H9 (cell line): ENCODE measurements around the gene ADGRL2. TPM values are rescaled to one million over a fixed set of nuclear protein-coding genes. Genes with fewer than 3 reads are reported as not detected.

ENCODE experiments used
- DNase-seq: peaks from one replicate; pipeline ENCODE4 v3.0.0-alpha.2; 2017
- H2AFZ ChIP-seq: one replicate; pipeline ENCODE4 v1.6.1; 2013; ENCODE audit warnings: mild to moderate bottlenecking, low read length, control low read depth, moderate library complexity
- H2AK5ac ChIP-seq: 2 replicates; pipeline ENCODE4 v1.6.1; 2013; ENCODE audit warnings: low read length, control low read depth, mixed read lengths; ENCODE audit not compliant: insufficient read length
- H2BK120ac ChIP-seq: one replicate; pipeline ENCODE4 v1.6.1; 2013; ENCODE audit warnings: low read depth, mild to moderate bottlenecking, low read length, control low read depth, inconsistent platforms; ENCODE audit not compliant: poor library complexity, severe bottlenecking
- H2BK12ac ChIP-seq: 2 replicates; pipeline ENCODE4 v1.6.1; 2013; ENCODE audit warnings: low read length, control low read depth, mixed read lengths, low read depth; ENCODE audit not compliant: insufficient read length
- H2BK15ac ChIP-seq: 2 replicates; pipeline ENCODE4 v1.6.1; 2013; ENCODE audit warnings: low read depth, low read length, control low read depth
- H2BK20ac ChIP-seq: one replicate; pipeline ENCODE4 v1.6.1; 2013; ENCODE audit warnings: low read depth, mild to moderate bottlenecking, low read length, control low read depth, inconsistent platforms; ENCODE audit not compliant: poor library complexity, severe bottlenecking
- H2BK5ac ChIP-seq: 2 replicates; pipeline ENCODE4 v1.6.1; 2013; ENCODE audit warnings: low read length, control low read depth, mixed read lengths; ENCODE audit not compliant: insufficient read length
- H3K14ac ChIP-seq: 2 replicates; pipeline ENCODE4 v1.6.1; 2013; ENCODE audit warnings: low read length, control low read depth; ENCODE audit not compliant: insufficient read depth
- H3K18ac ChIP-seq: 2 replicates; pipeline ENCODE4 v1.6.1; 2013; ENCODE audit warnings: low read depth, mild to moderate bottlenecking, mixed read lengths, low read length, control low read depth; ENCODE audit not compliant: insufficient read length
- H3K23ac ChIP-seq: 2 replicates; pipeline ENCODE4 v1.6.1; 2013; ENCODE audit warnings: low read length, control low read depth, mixed read lengths, low read depth; ENCODE audit not compliant: insufficient read length
- H3K23me2 ChIP-seq: 2 replicates; pipeline ENCODE4 v1.6.1; 2013; ENCODE audit warnings: low read depth, mild to moderate bottlenecking, mixed read lengths, low read length, control low read depth; ENCODE audit not compliant: insufficient read length, poor library complexity, severe bottlenecking
- H3K27ac ChIP-seq: 2 replicates; pipeline ENCODE4 v1.5.1; 2013; ENCODE audit warnings: low read length, control low read depth, mixed read lengths, low read depth; ENCODE audit not compliant: insufficient read length
- H3K27me3 ChIP-seq: 2 replicates; pipeline ENCODE4 v1.6.1; 2013; ENCODE audit warnings: low read length, control low read depth, inconsistent platforms; ENCODE audit not compliant: insufficient read depth
- H3K4ac ChIP-seq: 2 replicates; pipeline ENCODE4 v1.6.1; 2013; ENCODE audit warnings: low read depth, mild to moderate bottlenecking, control low read depth, inconsistent platforms, low read length, moderate library complexity
- H3K4me1 ChIP-seq: 2 replicates; pipeline ENCODE4 v1.6.1; 2013; ENCODE audit warnings: low read length, control low read depth, inconsistent platforms; ENCODE audit not compliant: insufficient read depth
- H3K4me2 ChIP-seq: 2 replicates; pipeline ENCODE4 v1.6.1; 2013; ENCODE audit warnings: low read length, control low read depth, mixed read lengths; ENCODE audit not compliant: insufficient read length, insufficient read depth
- H3K56ac ChIP-seq: 2 replicates; pipeline ENCODE4 v1.6.1; 2013; ENCODE audit warnings: low read depth, mild to moderate bottlenecking, mixed read lengths, low read length, control low read depth; ENCODE audit not compliant: insufficient read length
- H3K79me1 ChIP-seq: 2 replicates; pipeline ENCODE4 v1.6.1; 2013; ENCODE audit warnings: low read depth, mild to moderate bottlenecking, moderate library complexity, low read length, control low read depth, inconsistent platforms; ENCODE audit not compliant: insufficient read depth, poor library complexity, severe bottlenecking
- H3K79me2 ChIP-seq: 2 replicates; pipeline ENCODE4 v1.6.1; 2013; ENCODE audit warnings: low read length, control low read depth, inconsistent platforms; ENCODE audit not compliant: insufficient read depth
- H3K9ac ChIP-seq: 2 replicates; pipeline ENCODE4 v1.6.1; 2013; ENCODE audit warnings: low read length, control low read depth, mixed read lengths; ENCODE audit not compliant: insufficient read length; ENCODE audit errors: extremely low read depth
- H3K9me3 ChIP-seq: one replicate; pipeline ENCODE4 v1.6.1; 2013; ENCODE audit warnings: low read depth, low read length, inconsistent platforms; ENCODE audit not compliant: control insufficient read depth
- H3T11ph ChIP-seq: one replicate; pipeline ENCODE4 v1.6.1; 2013; ENCODE audit warnings: mild to moderate bottlenecking, low read length, control low read depth, inconsistent platforms
- H4K20me1 ChIP-seq: one replicate; pipeline ENCODE4 v1.6.1; 2013; ENCODE audit not compliant: control insufficient read depth, insufficient read length, insufficient read depth
- H4K5ac ChIP-seq: 2 replicates; pipeline ENCODE4 v1.6.1; 2013; ENCODE audit warnings: low read depth, mild to moderate bottlenecking, mixed read lengths, low read length, control low read depth; ENCODE audit not compliant: insufficient read length
- H4K8ac ChIP-seq: replicated peaks from 2 replicates; pipeline ENCODE4 v1.6.1; 2013; ENCODE audit warnings: low read length, control low read depth, mixed read lengths, low read depth; ENCODE audit not compliant: insufficient read length
- H4K91ac ChIP-seq: 2 replicates; pipeline ENCODE4 v1.6.1; 2013; ENCODE audit warnings: low read depth, mild to moderate bottlenecking, moderate library complexity, mixed read lengths, low read length, control low read depth; ENCODE audit not compliant: insufficient read length
- H3K27ac Mint-ChIP-seq, 3 experiments: 2 replicates in 2 of 3; 3 replicates in 1 of 3; pipeline ENCODE4 v1.8.0; 2020 to 2021; ENCODE audit warnings: mixed read lengths in 3 of 3, mild to moderate bottlenecking in 1 of 3, moderate library complexity in 1 of 3
- H3K27me3 Mint-ChIP-seq: 2 replicates; pipeline ENCODE4 v1.8.0; 2021; ENCODE audit warnings: low read depth, mild to moderate bottlenecking, moderate library complexity, mixed read lengths
- H3K36me3 Mint-ChIP-seq, 3 experiments: 2 replicates in 2 of 3; 3 replicates in 1 of 3; pipeline ENCODE4 v1.8.0; 2020 to 2021; ENCODE audit warnings: low read depth in 3 of 3, mixed read lengths in 3 of 3; ENCODE audit not compliant: insufficient read depth in 1 of 3
- H3K4me1 Mint-ChIP-seq, 2 experiments: 2 replicates each; pipeline ENCODE4 v1.8.0; 2020; ENCODE audit warnings: mixed read lengths in 2 of 2
- H3K4me3 Mint-ChIP-seq, 2 experiments: 2 replicates in 1 of 2; 3 replicates in 1 of 2; pipeline ENCODE4 v1.8.0; 2020 to 2021; ENCODE audit warnings: mild to moderate bottlenecking in 2 of 2, mixed read lengths in 2 of 2, moderate library complexity in 1 of 2
- H3K9me3 Mint-ChIP-seq, 2 experiments: 2 replicates in 1 of 2; 3 replicates in 1 of 2; pipeline ENCODE4 v1.8.0; 2020; ENCODE audit warnings: mild to moderate bottlenecking in 2 of 2, mixed read lengths in 2 of 2, moderate library complexity in 1 of 2
- CTCF ChIP-seq: fragments of 200-600 bp; sonication (generic); conservative IDR thresholded peaks from 3 replicates; pipeline ENCODE4 v1.8.0; 2021; ENCODE audit warnings: antibody characterized with exemption, mild to moderate bottlenecking
- WGBS: extraction: QIAGEN DNeasy Blood & Tissue Kit; methylation state at CpG from one replicate; pipeline ENCODE4 v1.1.7; 2013; ENCODE audit warnings: missing lambda C conversion rate, low lambda C conversion rate, mixed read lengths; ENCODE audit not compliant: insufficient read length; ENCODE audit errors: extremely low coverage; 5-methylcytosine and 5-hydroxymethylcytosine counted together
- total RNA-seq: library from RNA; stranded (reverse); gene quantifications from 2 replicates; pipeline ENCODE4 v1.2.1, GENCODE V29; 2021

ADGRL2 gene
- total RNA-seq, 1 experiment from 2014 or later: 119 TPM

- Histone ChIP-seq H4K8ac (no peak overlapping the region), H3K14ac (no peak overlapping the region), H3K27me3 (no peaks in the 10 kb centered on the region), H2BK12ac (no peak overlapping the region), H3K79me2 (peaks cover 4% of the 10 kb centered on the region; the same call in 1 of the 2 replicates), H3K23me2 (no peaks in the 10 kb centered on the region), H2BK15ac (no peak overlapping the region), H3K56ac (no peak overlapping the region), H2BK120ac (no peak overlapping the region), H3K4me2 (no peak overlapping the region), H3K4ac (no peak overlapping the region), H2BK20ac (no peak overlapping the region), H3K9me3 (no peaks in the 10 kb centered on the region), H3K9ac (no peak overlapping the region), H3T11ph (no peak overlapping the region), H2AK5ac (no peak overlapping the region), H2BK5ac (no peak overlapping the region), H3K23ac (no peak overlapping the region), H4K20me1 (no peaks in the 10 kb centered on the region), H3K18ac (no peak overlapping the region), H3K27ac (no peak overlapping the region), H2AFZ (no peak overlapping the region), H4K91ac (no peak overlapping the region), H4K5ac (no peak overlapping the region), H3K4me1 (0 out of 2 replicates have a peak, but pooled peaks cover 2% of the 10 kb centered on the region), H3K79me1 (peaks cover 3% of the 10 kb centered on the region)
- Mint-ChIP-seq H3K36me3 (peaks cover 6 to 37% (median 35%) of the 10 kb centered on the region in 3 experiments; a peak in 6 of 7 replicates), H3K4me3 (no peak overlapping the region), H3K27me3 (no peaks in the 10 kb centered on the region), H3K4me1 (peaks cover 5 to 15% of the 10 kb centered on the region in 2 experiments; a peak in 2 of 4 replicates), H3K9me3 (no peaks in the 10 kb centered on the region), H3K27ac (peak overlapping the region in 1 of 3 experiments; percentile 55; a peak in 2 of 7 replicates)
- no peak for TF ChIP-seq CTCF
- no peak for DNase-seq
- WGBS: no CpG with 5 or more reads among the region's 2 CpGs
These were observed 147.8 kb downstream of the ADGRL2 start for GRCh38 chr1:81948495-81948894.
